ENCODE results near the gene WDR20.
"Not testable (repeated sequence)": the region's sequence is repeated elsewhere in the genome, so short reads cannot be mapped to it uniquely, and the experiment has no call there.

The WDR20 gene

DNA sequence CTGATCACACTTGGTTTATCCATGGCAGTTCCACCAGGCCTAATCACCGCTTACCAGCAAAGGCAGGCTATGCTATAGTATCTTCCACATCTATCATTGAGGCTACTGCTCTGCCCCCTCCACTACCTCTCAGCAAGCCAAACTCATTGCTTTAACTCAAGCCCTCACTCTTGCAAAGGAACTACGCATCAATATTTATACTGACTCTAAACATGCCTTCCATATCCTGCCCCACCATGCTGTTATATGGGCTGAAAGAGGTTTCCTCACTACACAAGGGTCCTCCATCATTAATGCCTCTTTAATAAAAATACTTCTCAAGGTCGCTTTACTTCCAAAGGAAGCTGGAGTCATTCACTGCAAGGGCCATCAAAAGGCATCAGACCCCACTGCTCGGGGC lies 104.1 kb downstream of the WDR20 start:
- not testable (repeated sequence) for DNase-seq

DNA sequence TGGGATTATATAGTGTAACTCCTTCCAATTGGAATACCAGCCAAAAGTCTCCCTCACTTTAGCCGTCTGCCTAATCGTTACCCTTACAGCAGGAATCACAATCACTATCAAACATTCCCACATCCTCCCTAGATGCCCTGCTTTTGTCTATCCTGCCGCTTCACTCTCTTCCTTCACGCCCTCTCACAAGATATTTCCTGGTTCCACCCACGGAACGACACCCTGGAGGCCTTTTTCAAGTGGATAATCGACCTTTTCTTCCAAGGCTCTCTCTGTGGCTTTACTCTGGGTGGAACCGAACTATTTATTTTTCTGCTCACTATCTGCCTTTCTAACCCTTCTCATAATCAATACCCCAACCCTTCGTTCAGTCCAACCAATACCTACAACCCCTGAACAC lies 106.4 kb downstream of the WDR20 start:
- DNase-seq: no peak

DNA sequence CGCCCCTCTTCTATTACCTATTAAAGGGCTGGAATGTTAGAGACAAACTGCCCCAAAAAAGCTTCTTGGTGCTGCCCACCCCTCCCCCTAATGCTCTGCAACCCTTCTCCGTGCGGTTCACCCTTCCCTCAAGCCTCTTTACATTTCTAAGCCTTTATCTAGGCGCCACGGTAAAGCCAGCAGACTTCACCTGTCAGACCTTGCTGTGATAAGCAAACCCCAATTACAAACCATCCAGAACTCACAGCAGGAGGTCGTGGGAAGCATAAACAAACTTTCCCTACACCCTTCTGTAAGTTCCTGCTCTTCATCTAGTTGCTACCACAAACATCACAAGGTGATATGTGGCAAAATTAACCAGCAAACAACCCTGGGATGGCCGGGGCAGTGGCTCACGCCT lies 108.4 kb downstream of the WDR20 start:
- DNase-seq: no peak

DNA sequence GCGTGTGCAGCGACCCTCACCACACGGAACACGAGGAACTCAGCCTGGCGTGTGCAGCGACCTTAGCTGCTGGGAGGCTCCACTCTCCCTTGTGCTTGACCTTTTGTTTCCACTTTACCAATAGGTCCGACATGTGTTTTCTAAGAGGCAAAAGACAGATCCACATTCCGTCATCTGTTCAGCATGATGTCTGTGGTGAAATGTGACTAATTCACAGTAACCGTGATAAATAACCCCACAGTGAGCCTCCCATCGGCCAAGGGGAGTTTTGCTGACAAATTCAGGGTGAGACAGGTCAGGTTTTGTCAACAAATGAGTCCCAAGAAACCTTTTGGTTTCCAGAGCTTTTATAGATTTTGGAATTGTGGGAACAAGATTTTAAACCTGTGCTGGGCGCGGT lies 109.3 kb downstream of the WDR20 start:
- DNase-seq: no peak

DNA sequence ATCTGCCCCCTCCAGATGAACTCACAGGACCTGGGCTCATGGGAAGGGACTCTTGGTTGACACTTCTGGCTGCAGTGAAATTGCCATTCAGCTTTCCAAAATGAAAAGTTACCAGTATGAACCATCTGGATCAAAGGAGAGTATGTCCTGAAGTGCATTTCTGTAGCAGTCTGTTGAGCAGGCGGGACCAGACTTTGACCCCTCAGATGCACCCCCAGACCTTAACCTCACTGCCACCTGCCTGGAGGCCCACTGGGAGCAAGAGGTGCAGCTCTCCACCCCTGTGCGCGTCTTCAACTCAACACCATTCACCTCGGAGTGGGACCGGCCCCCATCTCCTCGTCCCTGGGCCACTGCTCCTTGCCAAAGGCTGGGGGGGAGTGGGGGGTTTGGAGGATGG lies 110.3 kb downstream of the WDR20 start:
- DNase-seq: no peak

DNA sequence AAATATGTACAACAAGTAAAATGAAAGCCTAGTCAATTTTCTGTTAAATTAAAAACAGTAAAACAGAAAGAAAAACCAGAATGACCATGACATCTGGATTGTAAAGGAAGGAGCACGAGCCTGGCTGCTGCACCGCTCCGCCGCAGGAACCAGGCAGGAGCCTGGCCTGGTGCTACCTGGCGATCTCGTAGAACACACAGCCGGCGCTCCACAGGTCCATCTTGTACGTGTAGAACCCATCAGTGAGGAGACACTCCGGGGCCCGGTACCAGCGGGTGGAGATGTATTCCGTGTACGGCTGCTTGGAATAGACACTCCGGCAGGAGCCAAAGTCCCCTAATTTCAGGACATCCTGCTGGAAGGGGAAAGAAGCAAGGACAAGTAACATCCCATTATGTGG lies 110.9 kb downstream of the WDR20 start:
- no peak for DNase-seq

DNA sequence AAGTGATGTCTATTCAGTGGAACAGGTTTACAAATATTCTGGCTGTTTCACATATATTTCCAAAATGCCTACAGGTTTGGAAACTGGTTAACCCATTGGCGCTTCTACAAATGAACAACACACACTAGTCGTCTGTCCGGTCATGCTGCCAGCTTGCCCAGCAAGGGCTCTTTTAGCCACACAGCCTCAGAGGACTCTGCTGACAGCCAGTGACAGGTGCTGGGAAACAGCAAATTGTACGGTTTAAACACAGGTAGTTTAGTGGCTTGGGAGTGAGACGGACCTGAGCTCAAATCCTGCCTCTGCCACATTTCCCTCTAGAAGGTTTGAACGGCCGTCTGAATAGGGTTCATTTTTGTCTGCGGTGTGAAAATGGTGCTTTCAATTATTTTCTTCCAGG lies 111.5 kb downstream of the WDR20 start:
- DNase-seq: no peak

DNA sequence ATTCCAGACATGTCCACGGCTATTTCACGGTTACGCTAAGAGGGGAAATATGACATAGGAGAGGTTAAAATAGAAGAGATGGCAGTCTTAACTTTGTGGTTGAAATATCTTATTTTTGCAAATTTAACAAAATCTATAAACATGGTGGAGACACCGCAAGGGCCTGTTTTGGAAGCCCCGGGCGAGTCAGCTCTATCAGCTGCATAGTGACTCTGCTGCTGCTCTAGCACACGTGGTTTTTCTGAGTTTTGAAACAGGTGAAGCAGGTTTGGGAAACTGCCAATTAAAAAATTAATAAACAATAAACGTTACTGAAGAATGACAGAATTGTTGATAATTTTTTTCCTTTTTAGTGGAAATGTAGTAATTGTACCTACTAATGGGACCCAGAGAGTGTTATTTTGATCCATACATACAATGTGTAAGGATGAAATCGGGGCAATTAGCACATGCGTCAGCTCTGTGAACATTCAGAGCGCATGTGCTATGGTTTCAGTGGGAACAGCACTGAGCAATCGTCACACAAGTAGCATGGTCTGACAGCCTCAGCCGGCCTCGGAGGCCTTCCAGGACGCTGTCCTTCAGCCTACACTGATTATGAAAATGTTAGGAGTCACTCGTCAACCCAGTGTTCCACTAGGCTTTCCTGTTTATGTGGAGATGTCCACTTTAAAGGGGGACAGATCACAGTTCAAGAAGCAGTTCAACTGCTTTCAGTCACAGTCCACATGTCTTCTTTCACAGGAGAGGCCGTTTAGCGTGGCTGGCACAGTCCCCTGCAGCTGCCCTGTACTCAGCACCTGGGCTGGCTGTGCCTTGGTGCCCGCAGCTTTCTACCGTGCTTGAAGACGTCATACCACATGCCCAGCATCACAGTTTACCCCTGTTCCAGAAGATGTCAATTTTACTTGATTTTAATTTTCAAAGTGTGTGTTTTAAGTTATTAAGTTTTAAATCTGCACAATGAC lies 113.4 kb downstream of the WDR20 start:
- no peak for DNase-seq

DNA sequence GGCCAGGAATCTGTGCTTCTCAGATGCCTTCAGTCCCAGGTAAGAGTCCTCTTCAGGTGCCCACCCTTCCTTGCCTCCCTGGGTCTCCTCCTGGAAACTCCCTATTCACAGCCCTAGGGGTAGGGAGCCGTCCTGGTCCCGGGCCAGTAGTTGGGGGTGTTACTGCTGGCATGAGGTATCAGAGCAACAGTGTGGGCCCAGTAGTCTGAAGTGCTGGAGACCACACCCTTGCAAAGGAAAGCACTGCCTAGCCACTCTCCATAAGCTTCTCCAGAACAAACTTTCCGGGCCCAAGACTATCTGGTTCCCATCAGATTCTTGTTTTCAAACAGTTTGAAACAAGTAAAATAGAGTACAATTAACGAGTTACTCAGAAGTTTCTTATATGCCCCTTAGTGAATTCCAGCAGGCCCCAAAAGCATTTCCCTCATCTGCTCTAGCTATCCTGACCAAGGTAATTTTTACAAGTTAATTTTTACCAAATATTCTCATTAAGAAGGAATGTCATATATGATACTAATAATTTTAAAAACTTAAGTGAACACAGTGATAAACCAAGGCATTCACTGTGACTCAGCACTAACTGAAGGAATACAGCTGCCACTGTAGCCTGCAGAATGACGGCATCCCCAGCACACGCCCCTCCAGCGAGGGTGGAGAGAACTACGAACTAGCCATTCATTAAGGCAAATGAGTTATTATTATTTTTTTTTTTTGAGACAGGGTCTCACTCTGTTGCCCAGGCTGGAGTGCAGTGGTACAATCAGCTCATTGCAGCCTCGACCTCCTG lies 115.9 kb downstream of the WDR20 start:
- DNase-seq: no peak

DNA sequence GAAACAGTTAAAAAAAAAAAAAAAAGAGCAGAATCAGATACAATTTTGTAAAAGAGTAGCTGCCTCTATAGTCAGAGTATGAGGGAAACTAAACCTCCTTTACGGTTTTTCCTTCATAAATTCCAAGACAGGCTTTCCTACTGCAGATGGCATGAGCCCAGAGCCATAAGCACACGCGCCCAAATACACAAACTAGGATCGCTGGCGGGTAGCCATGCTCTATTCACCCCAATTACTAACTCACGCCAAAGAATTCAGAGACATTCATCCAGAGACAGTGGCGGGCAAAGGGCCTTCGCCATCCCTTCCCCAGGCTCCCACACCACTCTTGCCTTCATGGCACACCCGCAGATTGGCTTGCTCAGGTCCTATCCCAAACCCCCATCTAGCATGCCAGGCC lies 117.0 kb downstream of the WDR20 start:
- no peak for DNase-seq

DNA sequence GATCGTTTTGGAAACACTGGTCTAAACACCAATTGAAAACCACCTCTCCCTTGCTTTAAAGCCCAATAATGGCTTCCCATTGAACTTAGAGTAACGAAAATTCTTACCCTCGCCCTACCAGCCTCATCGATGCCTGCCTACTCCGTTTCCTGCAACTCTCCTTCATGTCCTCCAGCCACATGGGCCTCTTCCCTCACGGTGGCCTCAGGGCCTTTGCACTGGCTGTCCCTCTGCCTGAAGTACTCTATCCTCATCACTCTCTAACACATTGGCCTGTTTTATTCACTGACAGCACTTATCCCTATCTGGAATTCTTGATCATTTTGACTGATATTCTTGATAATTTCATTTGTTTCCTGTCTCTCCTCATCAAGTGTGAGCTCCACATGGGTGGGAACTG lies 118.4 kb downstream of the WDR20 start:
- no peak for DNase-seq

Measured in DMS153 (cell line).